HCT116 (cell line): ENCODE results near the gene PTPRR. TPM values are rescaled to one million over a fixed set of nuclear protein-coding genes. Genes with fewer than 3 reads are reported as not detected.

Experiments
- ATAC-seq: fragments of 200-7000 bp; cut with Tn5 transposase; 2 replicates; pipeline ENCODE4 v1.9.1; 2020; ENCODE audit warnings: mild to moderate bottlenecking, moderate library complexity
- BruUV-seq: library from RNA; stranded (reverse); fragments of 400-500 nt; replicated peaks from 2 replicates; lab custom pipeline; 2021; lab: Mats Ljungman, UMichigan
- CTCF ChIA-PET: fragments of 300-600 bp; sonication (Branson Sonifier 250); formaldehyde crosslinking; loops from one replicate; lab custom pipeline; 2021; ENCODE audit warnings: antibody characterized with exemption; lab: Charles Lee
- POLR2A ChIA-PET: fragments of 300-600, 350-600 bp; sonication (Branson Sonifier 250); formaldehyde crosslinking; loops from one replicate; lab custom pipeline; 2021; ENCODE audit warnings: antibody characterized with exemption; lab: Charles Lee
- RAD21 ChIA-PET, 2 experiments: fragments of 300-600 bp; sonication (Branson Sonifier 250); formaldehyde crosslinking; loops; one replicate each; lab custom pipeline; 2023; ENCODE audit warnings: low total read pairs in 2 of 2; ENCODE audit not compliant: uncharacterized antibody in 2 of 2, unreplicated experiment in 2 of 2, low non-redundant PET in 1 of 2; lab: Charles Lee
- DNase-seq: peaks from one replicate; pipeline ENCODE4 v3.0.0-alpha.2; 2010; ENCODE audit warnings: low read depth, low spot score
- H2AFZ ChIP-seq: fragments of 200-600 bp; shearing (Covaris generic), sonication (generic); 2 replicates; pipeline ENCODE4 v1.6.1; 2017; ENCODE audit warnings: low read depth, mixed run types, mixed read lengths, antibody characterized with exemption, low read length; ENCODE audit not compliant: poor library complexity, severe bottlenecking
- H3K27ac ChIP-seq: 2 replicates; pipeline ENCODE4 v1.5.1; 2012; ENCODE audit warnings: low read depth, low read length
- H3K27me3 ChIP-seq: fragments of 200-600 bp; sonication (generic); 2 replicates; pipeline ENCODE4 v1.6.1; 2016; ENCODE audit warnings: mixed run types, low read length, mixed read lengths; ENCODE audit not compliant: insufficient read depth
- H3K36me3 ChIP-seq, 2 experiments: fragments of 200-500 bp in 1 of 2; fragments of 200-600 bp in 1 of 2; sonication (Bioruptor generic) in 1 of 2; sonication (generic) in 1 of 2; 2 replicates each; pipeline versions ENCODE4 v1.5.1 to v1.6.1; 2014 to 2016; ENCODE audit warnings: low read length in 2 of 2, inconsistent platforms in 1 of 2, mixed read lengths in 1 of 2, mixed run types in 1 of 2; ENCODE audit not compliant: insufficient read depth in 2 of 2, control insufficient read depth in 1 of 2
- H3K4me1 ChIP-seq, 2 experiments: fragments of 200-600 bp in 1 of 2; sonication (generic) in 1 of 2; 2 replicates each; pipeline versions ENCODE4 v1.5.1 to v1.6.1; 2012 to 2017; ENCODE audit warnings: low read length in 2 of 2, inconsistent platforms in 1 of 2, mild to moderate bottlenecking in 1 of 2, mixed read lengths in 1 of 2, mixed run types in 1 of 2, moderate library complexity in 1 of 2; ENCODE audit not compliant: insufficient read depth in 2 of 2, control insufficient read depth in 1 of 2
- H3K4me2 ChIP-seq: fragments of 200-600 bp; sonication (generic); 2 replicates; pipeline ENCODE4 v1.6.1; 2017; ENCODE audit warnings: mixed run types, low read length, mixed read lengths
- H3K4me3 ChIP-seq, 2 experiments: fragments of 200-600 bp in 1 of 2; sonication (generic) in 1 of 2; replicated peaks in 1 of 2; 2 replicates each; pipeline ENCODE4 v1.5.1; 2011 to 2016; ENCODE audit warnings: low read length in 2 of 2, control low read depth in 1 of 2, low read depth in 1 of 2, mild to moderate bottlenecking in 1 of 2, mixed read lengths in 1 of 2, mixed run types in 1 of 2
- H3K79me2 ChIP-seq: fragments of 200-600 bp; sonication (generic); 2 replicates; pipeline ENCODE4 v1.6.1; 2017; ENCODE audit warnings: mild to moderate bottlenecking, mixed run types, low read length, moderate library complexity, mixed read lengths; ENCODE audit not compliant: insufficient read depth
- H3K9ac ChIP-seq: fragments of 200-600 bp; sonication (generic); 2 replicates; pipeline ENCODE4 v1.6.1; 2016; ENCODE audit warnings: low read length, mixed read lengths
- H3K9me2 ChIP-seq: fragments of 200-600 bp; sonication (generic), shearing (Covaris generic); 2 replicates; pipeline ENCODE4 v1.6.1; 2017; ENCODE audit warnings: mixed run types, mild to moderate bottlenecking, moderate library complexity; ENCODE audit not compliant: insufficient read depth
- H3K9me3 ChIP-seq, 2 experiments: fragments of 200-500 bp in 1 of 2; fragments of 200-600 bp in 1 of 2; sonication (Bioruptor generic) in 1 of 2; sonication (generic) in 1 of 2; 2 replicates each; pipeline ENCODE4 v1.6.1; 2014 to 2017; ENCODE audit warnings: low read length in 2 of 2, mixed read lengths in 2 of 2, inconsistent platforms in 1 of 2, low read depth in 1 of 2, mild to moderate bottlenecking in 1 of 2, mixed run types in 1 of 2, moderate library complexity in 1 of 2; ENCODE audit not compliant: control insufficient read depth in 1 of 2, insufficient read depth in 1 of 2
- H4K20me1 ChIP-seq: fragments of 200-600 bp; sonication (generic), shearing (Covaris generic); 2 replicates; pipeline ENCODE4 v1.6.1; 2017; ENCODE audit warnings: mixed run types, mild to moderate bottlenecking, moderate library complexity; ENCODE audit not compliant: insufficient read depth
- CEBPB ChIP-seq: IDR thresholded peaks from 2 replicates; pipeline ENCODE4 v1.6.1; 2012; ENCODE audit warnings: low read depth
- EGR1 ChIP-seq: IDR thresholded peaks from 2 replicates; pipeline ENCODE4 v1.6.1; 2012; ENCODE audit warnings: low read depth
- EZH2 ChIP-seq: fragments of 200-600 bp; sonication (generic); IDR thresholded peaks from 2 replicates; pipeline ENCODE4 v1.6.1; 2017; ENCODE audit warnings: antibody characterized with exemption, mixed run types
- FOSL1 ChIP-seq: IDR thresholded peaks from 2 replicates; pipeline ENCODE4 v1.6.1; 2012; ENCODE audit warnings: low read depth
- JUND ChIP-seq: IDR thresholded peaks from 2 replicates; pipeline ENCODE4 v1.6.1; 2012
- POLR2A ChIP-seq: IDR thresholded peaks from 2 replicates; pipeline ENCODE4 v1.7.0; 2011; ENCODE audit warnings: borderline replicate concordance; ENCODE audit not compliant: insufficient read depth, insufficient read length; ENCODE audit errors: extremely low read depth
- RAD21 ChIP-seq: IDR thresholded peaks from 2 replicates; pipeline ENCODE4 v1.6.1; 2012; ENCODE audit warnings: low read depth, mild to moderate bottlenecking
- SIN3A ChIP-seq: IDR thresholded peaks from 2 replicates; pipeline ENCODE4 v1.6.1; 2012; ENCODE audit warnings: low read depth
- SP1 ChIP-seq: IDR thresholded peaks from 2 replicates; pipeline ENCODE4 v1.6.1; 2012; ENCODE audit warnings: low read depth
- SRF ChIP-seq: IDR thresholded peaks from 2 replicates; pipeline ENCODE4 v1.6.1; 2012; ENCODE audit warnings: low read depth
- TCF7L2 ChIP-seq: IDR thresholded peaks from 2 replicates; pipeline ENCODE4 v1.7.0; 2011; ENCODE audit warnings: borderline replicate concordance, inconsistent platforms; ENCODE audit not compliant: insufficient read depth, insufficient read length; ENCODE audit errors: extremely low read depth
- YY1 ChIP-seq: IDR thresholded peaks from 2 replicates; pipeline ENCODE4 v1.6.1; 2011; ENCODE audit warnings: low read length, low read depth, moderate library complexity, mild to moderate bottlenecking; ENCODE audit not compliant: insufficient replicate concordance; ENCODE audit errors: extremely low read depth
- intact Hi-C: fragments of 100-400 bp; cut with micrococcal nuclease; formaldehyde crosslinking; loops from 2 replicates; pipeline ENCODE4 v1.10.0; 2022
- total RNA-seq: library from RNA; stranded (reverse); gene quantifications from one replicate; pipeline ENCODE4 v1.2.1, GENCODE V29; 2021; ENCODE audit not compliant: unreplicated experiment
- TF ChIP-seq, protein P1 (sequence below): IDR thresholded peaks from 2 replicates; pipeline ENCODE4 v1.6.1; 2012; ENCODE audit warnings: low read depth

PTPRR gene
- total RNA-seq, 1 experiment from 2014 or later = 0.27 TPM

DNA sequence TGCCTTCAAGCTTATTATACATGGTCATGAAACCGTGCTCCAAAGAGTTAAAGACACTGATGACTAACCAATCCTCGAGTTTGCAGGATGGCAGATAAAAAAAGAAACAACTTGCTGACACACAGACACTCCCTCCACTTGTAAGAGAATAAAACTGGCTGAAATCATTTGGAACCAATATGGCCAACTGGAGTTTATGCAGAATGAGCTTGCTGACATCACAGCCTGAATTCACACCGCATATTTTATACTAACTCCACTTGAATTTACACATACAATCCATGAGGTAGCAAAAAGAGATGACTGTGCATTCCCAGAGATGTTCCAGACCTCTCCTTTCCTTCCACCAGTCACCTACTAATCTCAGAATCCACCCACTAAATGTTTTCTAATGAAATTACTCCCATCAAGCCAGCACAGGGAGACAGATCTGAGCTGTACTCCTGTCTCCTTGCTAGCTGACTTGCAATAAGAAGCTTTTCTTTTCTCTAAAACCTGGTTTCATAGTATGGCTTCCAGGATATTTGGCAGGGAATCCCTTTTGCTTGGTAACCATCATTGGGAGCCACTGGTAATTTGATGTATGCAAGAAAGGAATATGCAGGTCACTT, 15.8 kb upstream of the PTPRR start:
- H3K27ac ChIP-seq = no peak overlapping the region
- H3K9me3 ChIP-seq = no peaks in the 10 kb centered on the region
- CTCF ChIA-PET = no interaction called here
- H3K9me2 ChIP-seq = no peaks in the 10 kb centered on the region
- no peak for TF ChIP-seq FOSL1
- TF ChIP-seq EGR1 = no peak
- TF ChIP-seq CEBPB = no peak
- TF ChIP-seq SIN3A = no peak
- TF ChIP-seq, protein P1, sequence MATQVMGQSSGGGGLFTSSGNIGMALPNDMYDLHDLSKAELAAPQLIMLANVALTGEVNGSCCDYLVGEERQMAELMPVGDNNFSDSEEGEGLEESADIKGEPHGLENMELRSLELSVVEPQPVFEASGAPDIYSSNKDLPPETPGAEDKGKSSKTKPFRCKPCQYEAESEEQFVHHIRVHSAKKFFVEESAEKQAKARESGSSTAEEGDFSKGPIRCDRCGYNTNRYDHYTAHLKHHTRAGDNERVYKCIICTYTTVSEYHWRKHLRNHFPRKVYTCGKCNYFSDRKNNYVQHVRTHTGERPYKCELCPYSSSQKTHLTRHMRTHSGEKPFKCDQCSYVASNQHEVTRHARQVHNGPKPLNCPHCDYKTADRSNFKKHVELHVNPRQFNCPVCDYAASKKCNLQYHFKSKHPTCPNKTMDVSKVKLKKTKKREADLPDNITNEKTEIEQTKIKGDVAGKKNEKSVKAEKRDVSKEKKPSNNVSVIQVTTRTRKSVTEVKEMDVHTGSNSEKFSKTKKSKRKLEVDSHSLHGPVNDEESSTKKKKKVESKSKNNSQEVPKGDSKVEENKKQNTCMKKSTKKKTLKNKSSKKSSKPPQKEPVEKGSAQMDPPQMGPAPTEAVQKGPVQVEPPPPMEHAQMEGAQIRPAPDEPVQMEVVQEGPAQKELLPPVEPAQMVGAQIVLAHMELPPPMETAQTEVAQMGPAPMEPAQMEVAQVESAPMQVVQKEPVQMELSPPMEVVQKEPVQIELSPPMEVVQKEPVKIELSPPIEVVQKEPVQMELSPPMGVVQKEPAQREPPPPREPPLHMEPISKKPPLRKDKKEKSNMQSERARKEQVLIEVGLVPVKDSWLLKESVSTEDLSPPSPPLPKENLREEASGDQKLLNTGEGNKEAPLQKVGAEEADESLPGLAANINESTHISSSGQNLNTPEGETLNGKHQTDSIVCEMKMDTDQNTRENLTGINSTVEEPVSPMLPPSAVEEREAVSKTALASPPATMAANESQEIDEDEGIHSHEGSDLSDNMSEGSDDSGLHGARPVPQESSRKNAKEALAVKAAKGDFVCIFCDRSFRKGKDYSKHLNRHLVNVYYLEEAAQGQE = no peak
- TF ChIP-seq YY1 = no peak
- TF ChIP-seq JUND = no peak
- TF ChIP-seq RAD21 = no peak
- TF ChIP-seq TCF7L2 = no peak
- no peak for TF ChIP-seq POLR2A
- no peak for TF ChIP-seq SRF
- no peak for TF ChIP-seq SP1
- TF ChIP-seq EZH2 = no peak
- H3K27me3 ChIP-seq = peaks cover 11% of the 10 kb centered on the region; the same call in 1 of the 2 replicates
- RAD21 ChIA-PET = no interaction called here
- H3K4me3 ChIP-seq = no peak overlapping the region
- BruUV-seq = no TSS peak
- H3K4me2 ChIP-seq = no peak overlapping the region
- H3K79me2 ChIP-seq = no peaks in the 10 kb centered on the region
- no peak for ATAC-seq
- intact Hi-C loops = no loop called here
- H2AFZ ChIP-seq = no peak overlapping the region
- H3K4me1 ChIP-seq = no peaks in the 10 kb centered on the region
- H3K36me3 ChIP-seq = no peaks in the 10 kb centered on the region
- POLR2A ChIA-PET = no interaction called here
- H4K20me1 ChIP-seq = no peaks in the 10 kb centered on the region
- no peak for DNase-seq
- no peak overlapping the region for H3K9ac ChIP-seq
